HG02981 (cell line): ENCODE measurements around the gene SYTL5.
"Not testable (repeated sequence)": the region's sequence is repeated elsewhere in the genome, so short reads cannot be mapped to it uniquely, and the experiment has no call there.

Experiments
- ATAC-seq: cut with Tn5 transposase; IDR thresholded peaks from one replicate; pipeline ENCODE4 v1.9.1; 2021; ENCODE audit warnings: mild to moderate bottlenecking, moderate library complexity; ENCODE audit not compliant: unreplicated experiment

Gene SYTL5

GRCh38 chrX:38006291-38006690, at the start of gene SYTL5:
SYTL5 (plus strand) TSS chrX:38006553; CDS start chrX:38033890, 27,337 bp downstream.
- ATAC-seq = no peak

- ATAC-seq = no peak
Measured at GRCh38 chrX:37958525-37959211, 47.7 kb upstream of the SYTL5 start.

DNA sequence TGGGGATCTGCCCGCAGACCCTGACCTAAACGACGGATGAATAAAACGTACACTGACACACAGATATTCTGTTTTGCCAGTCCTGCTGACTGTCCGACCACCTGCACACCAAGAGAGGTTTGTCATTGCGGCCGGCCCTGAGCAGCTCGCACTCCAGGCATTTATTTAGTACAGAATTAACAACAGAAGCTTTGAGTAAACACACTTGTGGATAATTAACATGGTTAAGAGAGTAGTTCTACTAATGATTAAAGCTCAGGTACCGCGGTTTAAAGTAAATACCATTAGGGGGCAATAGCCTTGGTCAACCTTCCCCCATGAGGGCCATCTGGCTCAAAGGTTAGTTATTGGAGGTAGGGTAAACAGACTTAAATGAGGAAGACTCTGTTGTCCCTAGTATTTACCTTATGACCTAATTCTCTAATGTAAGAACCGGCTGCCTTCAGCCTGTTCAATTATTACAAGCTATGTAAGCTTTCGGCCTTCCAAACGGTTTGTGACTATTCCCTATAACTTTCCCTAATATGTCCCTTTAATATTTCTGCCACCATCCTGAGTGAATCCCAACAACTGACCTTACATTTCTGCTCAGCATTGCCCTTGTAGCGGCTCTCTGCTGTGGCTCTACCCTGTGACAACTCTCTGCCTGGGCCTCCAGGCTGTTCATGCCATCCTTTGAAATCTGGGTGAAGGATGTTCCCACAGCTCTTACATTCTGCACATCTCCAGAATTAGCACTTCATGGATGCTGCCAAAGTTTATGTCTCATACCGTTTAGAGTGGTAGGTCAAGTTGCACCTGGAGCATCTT, 46.9 kb upstream of the SYTL5 start:
- ATAC-seq = no peak

- ATAC-seq = no peak
Measured at GRCh38 chrX:37961118-37961517, 45.2 kb upstream of the SYTL5 start.

- no peak for ATAC-seq
Measured at GRCh38 chrX:37967714-37968113, 38.6 kb upstream of the SYTL5 start.

- ATAC-seq = no peak
Measured at GRCh38 chrX:37975421-37975820, 30.9 kb upstream of the SYTL5 start.

DNA sequence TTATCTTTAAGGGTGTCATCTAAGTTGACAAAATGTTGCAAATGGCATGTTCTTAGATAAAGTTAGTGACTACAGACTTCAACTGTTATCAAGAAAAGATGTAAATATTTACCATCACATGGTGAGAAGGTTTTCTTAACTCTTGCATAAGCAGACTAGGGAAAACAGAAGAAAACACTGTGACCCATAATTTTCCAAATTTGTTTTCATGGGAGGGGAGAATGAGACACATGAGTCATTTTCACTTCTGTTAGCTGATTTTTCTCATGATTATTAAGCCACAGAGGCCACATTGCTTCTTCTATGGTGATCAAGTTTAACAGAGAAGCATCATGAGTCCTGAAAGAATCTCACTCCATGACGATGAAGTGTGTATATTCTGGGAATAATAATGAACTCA, 30.2 kb upstream of the SYTL5 start:
- ATAC-seq = no peak

- no peak for ATAC-seq
Measured at GRCh38 chrX:37984880-37985279, 21.5 kb upstream of the SYTL5 start.

DNA sequence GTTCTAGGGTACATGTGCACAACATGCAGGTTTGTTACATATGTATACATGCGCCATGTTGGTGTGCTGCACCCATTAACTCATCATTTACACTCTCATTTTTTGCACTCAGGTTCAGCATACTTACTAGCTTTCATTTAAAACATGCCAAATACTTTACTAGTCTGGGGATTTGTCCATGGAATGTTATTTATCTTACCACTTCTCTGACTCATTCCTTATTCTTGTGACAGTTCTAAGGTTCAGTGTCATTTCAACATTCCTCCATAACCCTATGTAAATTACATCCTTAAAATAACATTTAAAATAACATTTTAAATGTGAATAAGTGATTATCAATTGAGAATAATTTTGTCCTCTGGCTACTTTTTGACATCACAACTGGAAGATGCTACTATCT, 19.5 kb upstream of the SYTL5 start:
- ATAC-seq = no peak

- no peak for ATAC-seq
Measured at GRCh38 chrX:37989304-37989703, 17.0 kb upstream of the SYTL5 start.

GRCh38 chrX:37991303-37991702, 15.1 kb upstream of the SYTL5 start:
- not testable (repeated sequence) for ATAC-seq

DNA sequence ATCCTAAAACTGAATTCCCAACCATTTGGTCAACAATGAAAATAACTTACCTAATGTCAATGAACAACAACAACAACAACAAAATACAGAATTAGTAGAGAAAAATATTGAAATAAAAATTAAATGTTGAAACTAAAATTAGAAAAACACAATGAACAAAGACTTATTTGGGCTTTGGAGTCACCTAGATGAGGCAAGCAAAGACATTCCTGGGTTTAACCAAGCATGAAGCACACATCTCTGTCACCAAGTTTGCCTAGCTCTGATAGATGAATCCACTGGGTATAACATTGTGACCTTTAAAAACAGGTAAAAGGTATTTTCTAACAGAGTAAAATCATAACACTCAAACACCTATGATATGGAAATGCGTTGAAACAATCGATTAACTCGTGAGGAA, 13.2 kb upstream of the SYTL5 start:
- no peak for ATAC-seq

DNA sequence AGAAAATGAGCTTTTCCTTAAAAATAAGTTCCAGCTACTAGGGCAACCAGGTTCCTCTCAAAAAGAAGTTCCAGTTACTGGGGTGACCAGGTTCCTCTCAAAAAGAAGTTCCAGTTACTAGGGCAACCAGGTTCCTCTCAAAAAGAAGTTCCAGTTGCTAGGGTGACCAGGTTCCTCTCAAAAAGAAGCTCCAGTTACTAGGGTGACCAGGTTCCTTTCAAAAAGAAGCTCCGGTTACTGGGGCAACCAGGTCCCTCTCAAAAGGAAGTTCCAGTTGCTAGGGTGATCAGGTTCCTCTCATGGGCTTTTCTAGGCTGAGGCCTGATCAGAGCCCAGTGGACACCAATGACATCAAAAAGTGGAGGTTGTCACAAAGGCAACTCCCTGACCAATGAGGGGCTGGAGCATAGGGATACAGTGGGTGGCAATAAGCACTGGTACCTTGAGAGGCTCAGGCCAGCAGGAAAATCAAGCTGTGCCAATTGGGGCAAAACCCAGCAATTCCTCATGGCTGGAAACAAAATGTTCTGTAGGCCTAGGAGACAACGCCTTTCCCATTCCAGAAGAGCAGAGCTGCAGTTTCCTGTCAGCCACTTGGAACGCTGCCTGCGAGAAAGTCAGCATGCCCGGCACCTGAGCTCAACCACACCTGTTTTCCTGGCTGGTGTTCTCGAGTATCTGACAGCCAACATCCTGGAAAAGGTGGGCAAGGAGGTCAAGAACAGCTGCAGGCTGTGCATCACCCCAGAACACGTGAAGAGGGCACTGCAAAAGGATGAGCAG, 12.3 kb upstream of the SYTL5 start:
- no peak for ATAC-seq

DNA sequence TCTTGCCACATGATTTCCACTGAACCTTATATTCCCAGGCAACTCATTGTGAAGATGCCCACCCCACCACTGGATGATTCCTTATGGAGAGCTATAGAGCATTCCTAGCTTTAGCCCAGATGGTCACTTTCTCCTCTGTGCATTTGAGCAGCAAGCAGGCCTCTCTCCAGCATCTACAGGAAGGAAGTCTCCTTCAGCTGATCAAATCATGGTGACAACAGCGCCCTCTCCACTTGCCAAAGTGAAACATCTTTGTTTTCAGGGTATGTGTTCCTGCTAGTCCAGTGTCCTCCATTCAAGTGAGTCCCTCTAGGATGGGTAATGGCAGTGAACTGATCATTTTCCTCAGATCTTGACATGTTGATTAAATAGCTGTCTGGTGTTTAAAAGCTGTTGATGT, 10.9 kb upstream of the SYTL5 start:
- ATAC-seq = no peak

DNA sequence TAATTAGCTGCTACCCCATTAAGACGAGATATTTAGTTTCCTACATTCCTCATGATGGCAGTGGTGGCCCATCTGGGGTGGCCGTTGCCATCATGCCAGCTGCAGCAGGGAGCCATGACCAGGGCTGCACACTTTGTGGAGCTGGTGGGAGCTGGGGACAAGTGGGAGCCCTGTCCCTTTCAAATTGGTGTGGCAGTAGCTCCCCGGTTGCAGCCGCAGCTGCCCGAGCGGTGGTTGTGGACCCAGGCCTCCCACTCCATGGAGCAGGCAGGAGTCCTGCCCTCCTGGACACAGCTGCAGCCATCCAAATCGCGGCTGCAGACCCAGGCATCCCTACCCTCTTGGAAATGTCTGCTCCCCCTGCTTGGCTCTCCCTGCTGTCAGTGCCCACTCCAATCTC, 9.3 kb upstream of the SYTL5 start:
- ATAC-seq = no peak

GRCh38 chrX:37998586-37999262, 7.6 kb upstream of the SYTL5 start:
- ATAC-seq = no peak

GRCh38 chrX:38000706-38001105, 5.6 kb upstream of the SYTL5 start:
- ATAC-seq = no peak

- no peak for ATAC-seq
Measured at GRCh38 chrX:38004046-38004445, 2.3 kb upstream of the SYTL5 start.

DNA sequence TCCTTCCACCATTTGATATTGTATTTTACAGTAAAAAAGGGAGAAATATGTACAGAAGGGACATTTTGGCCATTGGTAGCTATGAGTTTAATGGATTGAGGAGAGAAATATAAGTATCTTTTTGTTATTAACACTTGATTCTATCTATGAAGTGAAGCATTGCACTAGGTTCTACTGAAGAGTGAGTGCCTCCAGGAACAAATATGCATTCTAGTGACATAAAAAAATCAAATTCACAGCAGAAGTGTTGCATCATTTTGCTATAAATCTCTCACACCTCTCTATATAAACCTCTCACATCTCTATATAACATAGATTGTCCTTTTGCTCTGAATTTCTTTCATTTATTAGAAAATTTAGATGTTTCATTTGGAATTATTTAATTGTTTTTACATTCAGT, 425 bp downstream of the SYTL5 start:
- no peak for ATAC-seq

DNA sequence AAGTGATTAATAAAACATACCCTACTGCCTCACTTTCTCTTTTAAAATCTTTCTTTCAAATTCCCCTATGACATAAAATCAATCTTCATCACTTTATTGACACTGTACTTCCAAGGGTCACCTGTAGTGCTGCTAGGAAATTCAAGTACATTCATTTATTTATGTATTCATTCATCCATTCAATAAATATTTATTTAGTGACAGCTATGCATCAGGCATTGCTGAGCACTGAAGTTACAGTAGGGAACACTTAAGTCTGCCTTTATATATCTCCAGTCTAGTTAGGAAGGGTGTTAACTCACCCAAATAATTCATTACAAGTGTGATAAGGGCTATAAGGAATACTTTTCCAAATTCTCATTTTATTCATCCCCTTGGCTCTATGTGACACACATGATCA, 2.3 kb downstream of the SYTL5 start:
- no peak for ATAC-seq

DNA sequence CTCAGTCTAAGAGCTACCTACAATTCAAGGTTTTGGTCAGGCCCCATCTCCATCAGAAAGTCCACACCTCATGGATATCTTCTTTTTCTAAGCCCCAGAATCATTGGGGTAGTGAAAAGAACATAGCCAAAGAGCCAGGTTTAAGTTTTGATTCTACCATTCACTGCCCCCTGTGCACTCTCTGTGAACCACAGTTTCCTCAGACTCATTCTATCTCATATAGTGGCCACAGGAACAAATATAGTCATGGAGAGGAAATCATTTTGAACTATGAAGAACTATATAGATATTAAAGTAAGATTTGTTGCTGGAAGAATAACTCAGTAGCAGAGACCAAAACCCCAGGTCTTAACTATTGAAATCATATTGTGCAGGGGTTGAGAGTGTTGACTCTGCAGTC, 3.3 kb downstream of the SYTL5 start:
- no peak for ATAC-seq
